PC-3 (cell line): ENCODE data around the gene SPRTN.

Experiments used
- EZH2 ChIP-seq: fragments of 300-600 bp; sonication (generic); IDR thresholded peaks from one replicate; pipeline ENCODE4 v1.6.1; 2017; ENCODE audit warnings: antibody characterized with exemption, mild to moderate bottlenecking, low read length; ENCODE audit not compliant: unreplicated experiment
- TF ChIP-seq, protein P1 (sequence below): fragments of 300-600 bp; sonication (generic); conservative IDR thresholded peaks from 2 replicates; pipeline ENCODE4 v1.5.1; 2017; ENCODE audit warnings: antibody characterized with exemption, low read depth, mild to moderate bottlenecking, low read length

DNA sequence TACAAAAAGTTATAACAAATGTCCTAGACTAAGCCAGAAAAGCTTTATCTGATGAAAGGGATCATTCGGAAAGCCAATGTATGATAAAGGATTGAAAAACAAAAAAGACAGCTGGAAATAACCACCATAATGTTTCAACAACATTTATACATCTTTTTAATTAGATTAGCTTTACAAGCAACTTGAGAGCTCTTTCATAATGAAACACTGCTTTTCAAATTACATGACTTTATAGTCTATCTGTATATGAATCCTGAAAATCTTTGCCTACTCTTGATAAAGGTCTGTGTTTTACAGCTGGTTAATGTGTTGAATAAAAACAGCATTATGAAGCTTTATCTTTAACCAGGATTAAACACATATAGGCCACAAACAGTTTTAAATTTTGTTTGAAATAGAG is 25.5 kb downstream of the SPRTN start:
- TF ChIP-seq, protein P1, sequence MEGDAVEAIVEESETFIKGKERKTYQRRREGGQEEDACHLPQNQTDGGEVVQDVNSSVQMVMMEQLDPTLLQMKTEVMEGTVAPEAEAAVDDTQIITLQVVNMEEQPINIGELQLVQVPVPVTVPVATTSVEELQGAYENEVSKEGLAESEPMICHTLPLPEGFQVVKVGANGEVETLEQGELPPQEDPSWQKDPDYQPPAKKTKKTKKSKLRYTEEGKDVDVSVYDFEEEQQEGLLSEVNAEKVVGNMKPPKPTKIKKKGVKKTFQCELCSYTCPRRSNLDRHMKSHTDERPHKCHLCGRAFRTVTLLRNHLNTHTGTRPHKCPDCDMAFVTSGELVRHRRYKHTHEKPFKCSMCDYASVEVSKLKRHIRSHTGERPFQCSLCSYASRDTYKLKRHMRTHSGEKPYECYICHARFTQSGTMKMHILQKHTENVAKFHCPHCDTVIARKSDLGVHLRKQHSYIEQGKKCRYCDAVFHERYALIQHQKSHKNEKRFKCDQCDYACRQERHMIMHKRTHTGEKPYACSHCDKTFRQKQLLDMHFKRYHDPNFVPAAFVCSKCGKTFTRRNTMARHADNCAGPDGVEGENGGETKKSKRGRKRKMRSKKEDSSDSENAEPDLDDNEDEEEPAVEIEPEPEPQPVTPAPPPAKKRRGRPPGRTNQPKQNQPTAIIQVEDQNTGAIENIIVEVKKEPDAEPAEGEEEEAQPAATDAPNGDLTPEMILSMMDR = no peak
- TF ChIP-seq EZH2 = no peak
